HG03196 (cell line): ENCODE results near the gene SLC4A1AP.
"Not testable (repeated sequence)": the region's sequence is repeated elsewhere in the genome, so short reads cannot be mapped to it uniquely, and the experiment has no call there.

Experiments
- ATAC-seq: cut with Tn5 transposase; IDR thresholded peaks from one replicate; pipeline ENCODE4 v1.9.1; 2021; ENCODE audit not compliant: unreplicated experiment

Gene SLC4A1AP, protein sequence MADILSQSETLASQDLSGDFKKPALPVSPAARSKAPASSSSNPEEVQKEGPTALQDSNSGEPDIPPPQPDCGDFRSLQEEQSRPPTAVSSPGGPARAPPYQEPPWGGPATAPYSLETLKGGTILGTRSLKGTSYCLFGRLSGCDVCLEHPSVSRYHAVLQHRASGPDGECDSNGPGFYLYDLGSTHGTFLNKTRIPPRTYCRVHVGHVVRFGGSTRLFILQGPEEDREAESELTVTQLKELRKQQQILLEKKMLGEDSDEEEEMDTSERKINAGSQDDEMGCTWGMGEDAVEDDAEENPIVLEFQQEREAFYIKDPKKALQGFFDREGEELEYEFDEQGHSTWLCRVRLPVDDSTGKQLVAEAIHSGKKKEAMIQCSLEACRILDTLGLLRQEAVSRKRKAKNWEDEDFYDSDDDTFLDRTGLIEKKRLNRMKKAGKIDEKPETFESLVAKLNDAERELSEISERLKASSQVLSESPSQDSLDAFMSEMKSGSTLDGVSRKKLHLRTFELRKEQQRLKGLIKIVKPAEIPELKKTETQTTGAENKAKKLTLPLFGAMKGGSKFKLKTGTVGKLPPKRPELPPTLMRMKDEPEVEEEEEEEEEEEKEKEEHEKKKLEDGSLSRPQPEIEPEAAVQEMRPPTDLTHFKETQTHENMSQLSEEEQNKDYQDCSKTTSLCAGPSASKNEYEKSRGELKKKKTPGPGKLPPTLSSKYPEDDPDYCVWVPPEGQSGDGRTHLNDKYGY

DNA sequence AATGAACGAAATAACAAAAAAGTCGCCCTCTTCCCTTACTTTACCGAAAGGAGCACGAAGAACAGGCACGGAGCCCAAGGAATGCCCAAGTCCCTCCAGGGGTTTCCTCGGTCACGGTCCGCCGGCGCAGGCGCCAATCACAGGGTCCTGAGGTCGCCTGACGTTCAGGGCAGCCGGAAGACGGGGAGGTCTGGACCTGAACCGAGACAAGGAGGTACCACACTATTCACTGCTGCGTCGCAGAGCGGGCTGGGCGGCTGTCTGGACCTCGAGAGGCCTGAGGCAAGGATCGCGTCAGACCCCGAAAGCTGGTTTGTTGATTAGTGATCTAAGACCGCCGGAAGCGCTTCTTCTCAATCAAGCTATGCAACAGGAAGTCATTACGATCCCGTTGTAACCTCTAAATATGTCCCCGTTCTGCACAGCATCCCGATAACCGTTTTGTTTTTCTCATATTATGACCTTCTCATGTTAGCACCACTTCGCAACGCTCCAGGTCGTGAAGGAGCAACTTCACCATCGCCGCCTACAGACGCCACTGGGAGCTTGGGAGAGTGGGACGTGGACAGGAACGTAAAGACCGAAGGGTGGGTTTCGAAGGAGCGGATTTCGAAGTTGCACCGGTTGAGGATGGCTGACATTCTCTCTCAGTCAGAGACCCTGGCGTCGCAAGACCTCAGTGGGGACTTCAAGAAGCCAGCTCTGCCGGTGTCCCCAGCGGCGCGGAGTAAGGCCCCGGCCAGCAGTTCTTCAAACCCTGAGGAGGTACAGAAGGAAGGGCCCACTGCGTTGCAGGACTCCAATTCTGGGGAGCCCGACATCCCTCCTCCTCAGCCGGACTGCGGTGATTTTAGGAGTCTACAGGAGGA, at the start of gene SLC4A1AP, which contains the start of gene SUPT7L:
TSS of gene SLC4A1AP (plus strand) at position 605 of the 869 bp plus-strand sequence. CDS start at position 631, 26 bp downstream.
TSS of gene SUPT7L (minus strand) at position 330 of the 869 bp plus-strand sequence. CDS start 1,422 bp downstream, outside the sequence.
- ATAC-seq, result peak; percentile 68

DNA sequence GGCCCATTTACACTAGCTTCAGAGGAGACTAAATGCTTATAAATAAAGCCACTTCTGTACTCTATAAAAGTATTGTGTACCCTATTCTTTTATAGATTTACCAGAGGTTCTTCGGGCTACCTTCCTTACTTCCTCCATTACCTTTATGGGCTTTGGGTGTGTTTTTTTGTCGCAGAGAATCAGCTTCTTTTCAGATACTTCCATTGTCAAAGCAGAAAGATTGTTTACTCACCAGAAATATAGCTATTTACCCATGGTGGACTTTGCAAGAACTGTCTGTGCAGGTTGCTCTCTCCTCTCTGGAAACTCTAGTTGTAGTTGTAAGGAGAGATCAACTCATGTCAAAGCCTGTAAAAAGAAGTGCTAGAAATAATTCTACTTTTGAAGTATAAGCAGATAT, 49.7 kb upstream of the SLC4A1AP start:
- ATAC-seq, result no peak

DNA sequence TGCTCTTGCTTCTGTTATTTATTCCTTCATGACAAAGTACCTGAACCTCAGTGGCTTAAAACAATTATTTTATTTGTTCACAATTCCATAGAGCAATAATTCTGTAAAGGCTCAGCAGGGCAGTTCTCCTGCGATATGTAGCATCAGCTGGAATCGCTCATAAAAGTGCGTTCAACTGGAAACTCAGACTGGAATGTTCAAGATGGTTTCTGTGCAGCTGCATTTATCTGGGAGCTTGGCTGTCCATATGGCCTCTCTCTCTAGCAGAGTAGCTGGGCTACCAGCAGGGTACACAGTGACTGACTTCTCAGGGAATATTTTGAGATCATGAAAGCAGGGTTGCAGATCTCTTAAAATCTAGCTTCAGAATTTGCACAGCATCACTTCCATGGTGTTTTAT, 48.4 kb upstream of the SLC4A1AP start:
- no peak for ATAC-seq

DNA sequence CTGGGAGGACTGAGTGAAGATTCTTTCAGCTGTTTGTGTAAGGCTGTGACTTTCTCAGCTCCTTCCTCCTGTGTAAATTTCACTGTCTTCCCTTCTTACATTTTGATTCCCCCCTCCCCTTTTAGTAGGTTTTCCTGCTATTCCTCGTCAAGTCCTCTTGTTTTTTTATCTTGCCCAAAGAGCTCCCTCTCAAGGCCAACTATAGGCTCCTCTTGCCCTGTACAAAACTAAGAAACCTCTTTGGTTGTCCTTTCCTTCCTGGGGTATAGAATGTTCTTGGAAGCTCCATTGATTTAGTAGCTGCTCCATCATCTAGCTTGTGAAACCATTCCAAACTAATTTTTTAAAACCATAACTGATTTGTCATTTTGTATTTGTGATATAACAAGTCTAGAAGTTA, 42.2 kb upstream of the SLC4A1AP start:
- no peak for ATAC-seq

DNA sequence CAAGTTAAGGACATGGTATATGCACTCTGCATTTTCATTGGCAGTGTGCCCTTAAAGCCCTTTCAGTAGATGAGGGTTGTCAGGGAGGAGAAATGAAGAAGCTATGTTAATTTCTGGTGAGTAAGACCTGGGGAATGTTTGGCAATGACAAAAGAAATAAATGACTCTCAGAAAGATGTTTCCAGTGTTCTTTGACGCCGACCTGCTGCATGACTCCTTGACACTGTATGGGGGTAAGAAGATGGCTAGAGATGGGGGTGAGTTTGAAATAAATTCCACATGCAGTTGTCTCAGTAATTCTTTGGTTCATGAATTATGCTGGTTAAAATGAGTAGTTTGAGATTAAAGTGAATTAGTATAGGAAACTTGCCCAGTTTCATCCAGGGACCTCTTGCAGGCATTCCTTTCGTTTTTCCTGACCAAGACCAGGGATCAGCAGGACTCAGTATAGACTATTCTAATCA, 40.7 kb upstream of the SLC4A1AP start:
- no peak for ATAC-seq

DNA sequence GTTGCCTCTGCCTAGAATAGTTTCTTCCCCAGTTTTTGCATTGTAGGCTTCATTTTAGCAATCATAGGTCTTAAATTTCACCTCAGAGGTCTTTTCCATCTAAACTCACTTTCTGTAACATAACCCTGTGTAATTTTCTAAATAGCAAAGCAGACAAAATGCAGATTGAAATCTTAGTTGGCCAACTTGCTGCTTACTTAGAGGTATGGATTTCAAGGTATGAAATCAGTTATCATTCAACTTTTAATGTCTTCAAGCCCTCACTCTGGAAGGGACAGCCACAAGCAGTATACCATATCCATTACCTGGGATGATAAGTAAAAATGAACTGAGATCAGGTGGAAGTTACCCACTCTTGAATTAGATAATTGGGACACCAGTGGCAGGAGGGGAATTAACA, 38.7 kb upstream of the SLC4A1AP start:
- no peak for ATAC-seq

DNA sequence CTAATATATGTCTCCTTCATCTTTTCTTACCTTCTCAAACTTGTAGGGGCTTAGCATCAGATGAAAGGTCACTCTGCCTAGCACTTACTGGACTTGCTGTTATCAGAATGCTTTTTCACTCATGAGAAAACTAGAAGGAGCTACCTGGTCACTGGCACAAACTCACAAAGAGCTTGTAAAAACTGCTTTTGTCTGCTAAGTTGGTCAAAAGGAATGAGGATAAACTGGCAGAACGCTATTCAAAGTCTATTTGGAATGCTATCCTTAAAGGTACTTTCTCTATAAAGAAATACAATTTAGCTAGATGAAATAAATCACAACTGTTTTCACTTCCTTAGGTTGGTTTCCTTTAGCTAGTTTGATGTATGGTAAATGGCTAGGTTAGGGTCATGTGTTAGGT, 37.4 kb upstream of the SLC4A1AP start:
- not testable (repeated sequence) for ATAC-seq

DNA sequence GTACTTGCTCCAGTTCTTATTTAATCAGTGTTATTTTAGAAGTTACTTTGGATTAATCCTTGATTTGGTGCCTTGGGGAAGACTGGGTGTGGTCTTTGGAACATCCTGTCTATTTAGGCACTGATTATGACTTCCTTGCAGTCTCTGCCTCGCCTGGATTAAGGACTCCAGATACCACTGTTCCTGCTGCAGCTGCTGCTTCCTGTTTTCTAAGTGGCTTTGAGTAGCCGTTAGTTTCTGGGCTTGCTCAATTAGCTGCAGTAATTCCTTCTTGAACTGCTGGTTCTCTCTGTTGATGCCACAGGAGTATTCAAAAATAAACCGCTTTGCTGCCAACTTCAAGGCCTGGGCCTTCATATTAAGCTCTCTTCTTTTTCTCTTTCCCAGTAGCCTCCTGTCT, 36.8 kb upstream of the SLC4A1AP start:
- not testable (repeated sequence) for ATAC-seq

DNA sequence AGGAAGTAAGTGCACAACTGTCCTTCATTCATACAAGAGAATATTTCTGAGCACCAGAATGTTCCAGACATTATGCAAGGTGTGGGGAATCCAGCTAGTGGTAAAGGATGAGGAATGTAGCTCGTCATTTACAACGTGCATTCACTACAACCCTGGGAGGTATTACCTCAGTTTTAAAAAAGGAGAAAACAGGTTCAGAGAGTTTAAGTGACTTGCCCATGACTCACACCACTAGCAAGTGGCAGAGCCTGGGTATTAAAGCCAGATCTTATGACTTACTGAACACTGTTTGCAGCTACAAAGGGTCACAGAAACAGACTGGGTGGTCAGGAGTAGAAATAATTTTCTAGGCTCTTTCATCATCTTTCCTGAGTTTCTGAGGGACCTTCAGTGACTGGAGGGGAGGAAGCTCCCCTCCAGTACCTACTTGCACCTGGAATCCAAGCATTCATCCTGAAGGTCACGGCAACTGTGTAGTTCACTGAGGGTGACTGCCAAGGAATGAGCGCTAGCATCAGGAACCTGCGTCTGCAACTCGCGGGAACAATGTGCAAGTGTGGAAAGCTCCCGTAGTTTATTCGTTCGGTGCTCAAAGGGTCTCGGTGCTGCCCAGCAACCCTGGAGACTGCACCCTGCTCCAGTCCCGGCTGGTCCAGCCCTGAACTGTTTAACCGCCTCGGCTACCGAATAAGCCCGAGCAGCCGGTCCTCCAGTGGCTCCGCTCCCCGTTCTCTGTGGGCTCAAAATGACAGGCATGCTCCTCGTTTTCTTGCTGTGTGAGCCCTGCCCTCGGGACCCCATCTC, 35.5 kb upstream of the SLC4A1AP start:
- no peak for ATAC-seq

DNA sequence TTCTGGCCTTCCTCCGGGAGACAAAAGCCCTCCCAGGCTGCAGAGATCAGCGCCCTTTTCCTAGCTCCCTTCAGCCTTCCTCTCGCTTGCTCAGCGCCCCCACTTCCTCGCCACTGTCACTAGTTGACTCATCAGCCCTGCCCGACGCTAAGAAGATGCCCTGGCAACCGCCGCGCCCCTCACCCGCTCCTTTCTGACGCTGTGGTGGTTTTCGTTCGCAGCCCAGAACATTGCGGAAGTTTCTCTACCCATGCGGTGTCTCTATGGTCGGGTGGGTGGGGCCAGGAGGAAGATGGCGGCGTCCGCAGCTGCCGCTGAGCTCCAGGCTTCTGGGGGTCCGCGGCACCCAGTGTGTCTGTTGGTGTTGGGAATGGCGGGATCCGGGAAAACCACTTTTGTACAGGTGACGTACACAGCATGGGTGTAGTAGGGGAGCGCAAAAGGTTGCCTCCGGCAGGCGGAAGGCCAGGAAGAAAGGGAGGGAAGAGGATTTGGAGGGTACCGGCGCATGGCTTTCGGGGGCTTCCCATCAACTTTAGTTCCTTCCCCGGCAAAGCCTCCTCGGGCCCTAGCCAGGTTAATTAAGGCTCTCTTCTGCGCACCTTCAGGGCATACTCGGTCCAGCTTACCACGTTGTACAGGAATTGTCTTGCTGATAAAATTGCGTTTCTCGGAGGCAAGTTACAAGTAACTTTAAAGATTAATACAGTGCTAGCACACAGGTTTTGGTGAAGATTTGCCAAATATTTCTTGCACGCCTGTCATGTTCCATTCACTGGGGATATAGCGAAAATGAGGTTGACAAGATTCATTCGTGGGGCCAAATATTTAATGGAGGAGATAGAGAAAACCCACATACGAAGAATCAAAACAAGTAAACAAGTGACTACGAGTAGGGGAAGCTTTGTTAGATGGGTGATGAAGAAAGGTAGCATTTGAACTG, 34.7 kb upstream of the SLC4A1AP start, which contains the start of the genes CCDC121 and GPN1:
TSS of gene CCDC121 (minus strand) at position 246 of the 943 bp plus-strand sequence. CDS start 1,213 bp downstream, outside the sequence.
TSS of gene GPN1 (plus strand) at position 284 of the 943 bp plus-strand sequence. CDS start at position 293, 9 bp downstream.
- peak; percentile 97 for ATAC-seq

DNA sequence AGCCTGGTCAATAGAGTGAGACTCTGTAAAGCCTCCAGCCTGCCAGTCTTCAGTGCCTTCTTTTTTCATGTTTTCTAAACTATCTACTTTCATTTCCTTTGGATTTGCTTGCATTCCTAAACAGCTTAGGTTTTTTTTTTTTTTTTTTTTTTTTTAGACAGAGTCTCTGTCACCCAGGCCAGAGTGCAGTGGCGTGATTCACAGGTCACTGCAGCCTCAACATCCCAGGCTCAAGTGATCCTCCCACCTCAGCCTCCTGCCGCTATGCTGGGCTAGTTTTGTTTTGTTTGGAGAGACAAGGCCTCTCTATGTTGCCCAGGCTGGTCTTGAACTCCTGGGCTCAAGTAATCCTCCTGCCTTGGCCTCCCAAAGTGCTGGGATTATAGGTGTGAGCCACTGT, 33.4 kb upstream of the SLC4A1AP start:
- ATAC-seq, result not testable (repeated sequence)

DNA sequence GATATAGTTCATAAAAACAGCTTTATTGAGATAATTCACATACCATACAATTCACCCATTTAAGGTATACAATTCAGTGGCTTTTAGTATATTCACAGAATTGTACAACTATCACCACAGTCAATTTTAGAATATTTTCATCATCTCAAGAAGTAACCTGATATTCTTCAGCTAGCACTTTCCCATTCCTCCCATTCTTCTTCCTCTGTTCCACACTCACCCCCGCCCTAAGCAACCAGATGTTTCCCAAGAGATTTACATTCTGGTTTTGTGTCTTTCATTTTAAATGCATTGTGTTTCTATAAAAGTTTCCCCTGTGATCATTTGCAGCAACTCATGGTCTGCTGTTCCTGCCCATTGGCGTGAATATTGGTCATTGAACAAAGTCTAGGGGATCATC, 29.4 kb upstream of the SLC4A1AP start:
- ATAC-seq, result no peak

DNA sequence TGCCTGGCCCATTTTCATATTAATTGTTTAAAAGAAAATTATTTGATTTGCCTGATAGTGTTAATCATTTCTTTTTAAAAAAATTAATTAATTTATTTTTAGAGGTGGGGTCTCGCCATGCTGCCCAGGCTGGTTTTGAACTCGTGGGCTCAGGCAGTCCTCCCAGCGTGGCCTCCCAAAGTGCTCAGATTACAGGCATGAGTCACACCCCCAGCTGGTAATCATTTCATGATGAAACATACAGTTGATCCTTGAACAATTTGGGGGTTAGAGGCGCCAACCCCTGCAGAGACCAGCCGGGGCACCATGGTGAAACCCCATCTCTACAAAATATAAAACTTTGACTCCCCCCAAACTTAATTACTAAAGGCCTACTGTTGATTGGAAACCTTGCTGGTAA, 26.9 kb upstream of the SLC4A1AP start:
- ATAC-seq, result no peak

DNA sequence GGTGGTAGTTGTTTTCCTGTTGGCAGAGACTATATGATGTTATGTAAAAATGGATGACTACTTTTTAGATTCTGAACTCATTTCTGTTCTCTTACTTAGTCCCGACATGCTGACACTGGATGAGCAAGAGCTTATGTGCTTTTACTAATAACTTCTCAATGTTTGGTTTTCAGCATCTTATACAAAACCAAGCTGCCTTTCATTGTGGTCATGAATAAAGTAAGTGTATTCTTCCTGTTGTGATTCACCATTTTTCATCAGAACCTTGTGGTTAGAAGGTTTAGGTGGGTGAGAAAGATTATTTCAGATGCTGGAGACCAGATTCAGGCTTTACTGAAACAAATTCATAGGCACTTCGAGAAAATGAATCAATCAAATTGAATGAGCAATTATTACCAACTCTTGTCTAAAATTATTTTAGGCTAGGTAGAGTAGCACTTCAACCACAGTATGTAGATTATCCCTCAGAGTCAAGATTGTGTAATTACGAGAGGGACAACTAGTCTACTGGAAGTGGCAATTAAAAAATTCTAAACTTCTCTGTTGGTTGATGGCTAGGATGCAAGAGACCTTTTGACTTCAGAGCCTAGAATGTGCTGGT, 25.6 kb upstream of the SLC4A1AP start:
- no peak for ATAC-seq

DNA sequence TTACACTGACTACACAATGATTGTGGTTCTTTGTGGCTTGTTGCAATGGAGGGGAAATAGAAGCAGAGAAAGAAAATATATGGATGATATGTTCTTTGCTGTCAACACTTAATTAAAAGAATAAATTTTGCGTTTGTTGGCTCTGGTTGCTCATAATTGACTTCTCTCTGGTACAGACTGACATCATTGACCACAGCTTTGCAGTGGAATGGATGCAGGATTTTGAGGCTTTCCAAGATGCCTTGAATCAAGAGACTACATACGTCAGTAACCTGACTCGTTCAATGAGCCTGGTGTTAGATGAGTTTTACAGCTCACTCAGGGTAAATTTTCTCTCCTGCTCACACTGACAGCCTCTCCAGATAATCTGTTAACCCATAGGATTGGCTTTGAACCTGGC, 25.0 kb upstream of the SLC4A1AP start:
- ATAC-seq, result no peak

DNA sequence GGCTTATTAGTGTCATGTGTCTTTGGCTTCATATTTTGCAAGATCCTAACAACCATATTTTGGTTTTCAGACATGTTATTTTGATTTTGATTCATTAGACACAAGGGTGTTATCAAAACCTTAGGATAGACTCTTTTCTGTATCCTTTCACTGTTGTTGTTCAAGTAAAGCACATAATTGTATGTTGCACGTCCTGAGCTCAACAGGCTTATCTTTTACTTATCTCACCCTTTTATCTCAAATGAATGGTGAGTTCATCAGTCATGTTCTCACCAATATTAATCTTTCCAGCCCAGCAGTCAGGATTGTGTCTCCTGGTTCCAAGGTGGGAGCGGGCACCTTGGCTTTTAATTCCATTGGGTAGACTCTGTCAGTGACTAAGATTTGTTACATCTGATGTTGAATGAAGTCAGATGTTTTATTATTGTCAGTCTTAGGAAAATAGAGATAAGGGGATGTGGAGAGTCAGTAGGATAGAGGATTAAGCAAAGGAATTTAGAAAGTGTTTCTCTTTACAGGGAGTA, 22.9 kb upstream of the SLC4A1AP start:
- no peak for ATAC-seq

DNA sequence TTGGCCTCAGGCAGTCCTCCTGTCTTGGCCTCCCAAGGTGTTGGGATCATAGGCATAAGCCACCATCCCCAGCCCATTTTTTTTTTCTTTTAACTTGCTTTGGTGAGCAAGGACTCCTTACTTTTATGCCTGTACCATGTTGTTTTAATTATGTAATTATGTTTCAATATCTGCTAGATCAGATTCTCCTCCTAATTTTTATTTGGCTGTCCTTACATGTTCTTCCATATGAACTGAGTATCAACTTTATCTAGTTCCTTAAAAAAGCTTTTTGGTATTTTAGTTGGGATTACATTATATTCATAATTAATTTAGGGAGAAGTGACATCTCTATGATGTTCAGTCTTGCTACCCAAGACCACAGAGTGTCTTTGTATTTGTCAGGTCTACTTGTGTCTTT, 18.5 kb upstream of the SLC4A1AP start:
- no peak for ATAC-seq

DNA sequence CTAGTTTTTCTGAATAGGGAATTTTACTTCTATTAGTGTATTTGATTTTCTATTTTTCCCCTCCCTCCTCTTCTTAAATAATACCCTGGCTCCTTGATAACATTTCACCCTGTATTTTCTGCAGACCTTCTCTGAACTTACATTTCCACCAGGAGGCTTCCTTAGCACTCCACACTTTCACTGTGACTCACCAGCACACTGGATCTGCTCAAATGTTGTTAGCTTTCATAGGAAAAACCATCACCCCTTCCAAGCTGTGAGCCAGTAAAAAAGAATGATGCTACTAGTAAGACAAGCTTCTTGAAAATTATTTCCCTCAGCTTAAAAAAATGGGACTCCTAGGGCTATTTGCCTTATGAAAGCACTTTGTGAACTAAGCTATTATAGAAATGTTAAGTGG, 16.4 kb upstream of the SLC4A1AP start:
- ATAC-seq, result no peak
